Loucy (cell line): Measurements from ENCODE around the gene KRTAP10-1.
"Not testable (repeated sequence)": the region's sequence is repeated elsewhere in the genome, so short reads cannot be mapped to it uniquely, and the experiment has no call there.

Experiments used
- H2AFZ ChIP-seq: fragments of 200-600 bp; sonication (generic); 2 replicates; pipeline ENCODE4 v1.6.0; 2016; ENCODE audit warnings: antibody characterized with exemption, mild to moderate bottlenecking, low read length, moderate library complexity
- H3F3A ChIP-seq: fragments of 200-600 bp; 2 replicates; pipeline ENCODE4 v1.6.0; 2016; ENCODE audit warnings: antibody characterized with exemption, low read depth, mild to moderate bottlenecking
- H3K27me3 ChIP-seq: fragments of 200-600 bp; sonication (generic); 2 replicates; pipeline ENCODE4 v1.6.1; 2014; ENCODE audit warnings: low read length, mild to moderate bottlenecking; ENCODE audit not compliant: insufficient read depth, poor library complexity, severe bottlenecking
- H3K36me3 ChIP-seq: fragments of 200-600 bp; sonication (generic); 2 replicates; pipeline ENCODE4 v1.6.1; 2016; ENCODE audit warnings: low read length; ENCODE audit not compliant: insufficient read depth
- H3K4me1 ChIP-seq: fragments of 200-600 bp; sonication (generic); 2 replicates; pipeline ENCODE4 v1.5.1; 2014; ENCODE audit warnings: low read length, mild to moderate bottlenecking; ENCODE audit not compliant: insufficient read depth, poor library complexity, severe bottlenecking
- H3K4me2 ChIP-seq: fragments of 200-600 bp; sonication (generic); 2 replicates; pipeline ENCODE4 v1.6.0; 2014; ENCODE audit warnings: antibody characterized with exemption, low read length, low read depth, mild to moderate bottlenecking; ENCODE audit not compliant: poor library complexity, severe bottlenecking
- H3K4me3 ChIP-seq: fragments of 200-600 bp; sonication (generic); 2 replicates; pipeline ENCODE4 v1.5.1; 2014; ENCODE audit warnings: low read length, mild to moderate bottlenecking, mixed read lengths; ENCODE audit not compliant: poor library complexity, severe bottlenecking
- H3K79me2 ChIP-seq: fragments of 200-600 bp; sonication (generic); 2 replicates; pipeline ENCODE4 v1.6.1; 2014; ENCODE audit warnings: low read length; ENCODE audit not compliant: insufficient read depth
- H3K9ac ChIP-seq: fragments of 200-600 bp; sonication (generic); 2 replicates; pipeline ENCODE4 v1.6.0; 2014; ENCODE audit warnings: mild to moderate bottlenecking, low read depth, low read length, moderate library complexity; ENCODE audit not compliant: poor library complexity, severe bottlenecking
- H3K9me2 ChIP-seq: fragments of 200-600 bp; sonication (generic); replicated peaks from 2 replicates; pipeline ENCODE4 v1.6.1; 2016; ENCODE audit warnings: low read depth, low read length, mixed read lengths
- H3K9me3 ChIP-seq: fragments of 200-600 bp; sonication (generic); 2 replicates; pipeline ENCODE4 v1.6.1; 2014; ENCODE audit warnings: mild to moderate bottlenecking, antibody characterized with exemption, low read length, low read depth; ENCODE audit not compliant: insufficient read depth
- H4K20me1 ChIP-seq: fragments of 200-600 bp; sonication (generic); 2 replicates; pipeline ENCODE4 v1.6.0; 2014; ENCODE audit warnings: antibody characterized with exemption, low read length, mild to moderate bottlenecking; ENCODE audit not compliant: insufficient read depth, poor library complexity, severe bottlenecking
- EZH2phosphoT487 ChIP-seq: fragments of 200-600 bp; IDR thresholded peaks from 2 replicates; pipeline ENCODE4 v1.6.1; 2018; ENCODE audit warnings: antibody characterized with exemption, mild to moderate bottlenecking, moderate library complexity, borderline replicate concordance
- TF ChIP-seq, protein P1 (sequence below): fragments of 200-600 bp; sonication (generic); conservative IDR thresholded peaks from 2 replicates; pipeline ENCODE4 v1.5.1; 2014; ENCODE audit warnings: mild to moderate bottlenecking, antibody characterized with exemption, low read length

KRTAP10-1 gene

DNA sequence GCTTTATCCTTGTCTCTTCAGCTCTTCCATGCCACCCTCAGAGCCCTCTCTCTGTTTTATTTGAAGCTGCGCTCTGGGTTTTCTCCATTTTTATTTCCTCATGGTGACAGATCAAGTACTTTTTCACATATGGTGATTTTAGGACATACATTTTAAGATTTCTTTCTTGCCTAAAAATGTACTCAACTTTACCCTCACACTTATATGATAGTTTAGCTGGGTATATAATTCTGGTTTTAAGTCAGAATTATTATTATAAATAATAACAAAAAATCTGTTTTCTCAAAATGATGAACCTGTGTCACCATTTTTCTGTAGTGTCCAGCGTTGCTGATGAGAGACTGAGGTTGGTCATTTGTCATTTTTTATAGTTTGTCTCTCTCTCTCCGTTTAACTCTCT is 41.2 kb upstream of the KRTAP10-1 start:
- H3K4me3 ChIP-seq, result no peak overlapping the region
- H3K36me3 ChIP-seq, result no peaks in the 10 kb centered on the region
- H4K20me1 ChIP-seq, result no peaks in the 10 kb centered on the region
- H3K27me3 ChIP-seq, result no peaks in the 10 kb centered on the region
- no peaks in the 10 kb centered on the region for H3K79me2 ChIP-seq
- peaks cover 6% of the 10 kb centered on the region; the same call in 1 of the 2 replicates for H3K9me3 ChIP-seq
- H2AFZ ChIP-seq, result no peak overlapping the region
- no peak overlapping the region for H3K9ac ChIP-seq
- H3K4me1 ChIP-seq, result no peaks in the 10 kb centered on the region
- no peak overlapping the region for H3K4me2 ChIP-seq
- H3K9me2 ChIP-seq, result no peaks in the 10 kb centered on the region
- TF ChIP-seq EZH2phosphoT487, result no peak
- TF ChIP-seq, protein P1, sequence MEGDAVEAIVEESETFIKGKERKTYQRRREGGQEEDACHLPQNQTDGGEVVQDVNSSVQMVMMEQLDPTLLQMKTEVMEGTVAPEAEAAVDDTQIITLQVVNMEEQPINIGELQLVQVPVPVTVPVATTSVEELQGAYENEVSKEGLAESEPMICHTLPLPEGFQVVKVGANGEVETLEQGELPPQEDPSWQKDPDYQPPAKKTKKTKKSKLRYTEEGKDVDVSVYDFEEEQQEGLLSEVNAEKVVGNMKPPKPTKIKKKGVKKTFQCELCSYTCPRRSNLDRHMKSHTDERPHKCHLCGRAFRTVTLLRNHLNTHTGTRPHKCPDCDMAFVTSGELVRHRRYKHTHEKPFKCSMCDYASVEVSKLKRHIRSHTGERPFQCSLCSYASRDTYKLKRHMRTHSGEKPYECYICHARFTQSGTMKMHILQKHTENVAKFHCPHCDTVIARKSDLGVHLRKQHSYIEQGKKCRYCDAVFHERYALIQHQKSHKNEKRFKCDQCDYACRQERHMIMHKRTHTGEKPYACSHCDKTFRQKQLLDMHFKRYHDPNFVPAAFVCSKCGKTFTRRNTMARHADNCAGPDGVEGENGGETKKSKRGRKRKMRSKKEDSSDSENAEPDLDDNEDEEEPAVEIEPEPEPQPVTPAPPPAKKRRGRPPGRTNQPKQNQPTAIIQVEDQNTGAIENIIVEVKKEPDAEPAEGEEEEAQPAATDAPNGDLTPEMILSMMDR, result no peak
- no peaks in the 10 kb centered on the region; the same call in 1 of the 2 replicates for H3F3A ChIP-seq

DNA sequence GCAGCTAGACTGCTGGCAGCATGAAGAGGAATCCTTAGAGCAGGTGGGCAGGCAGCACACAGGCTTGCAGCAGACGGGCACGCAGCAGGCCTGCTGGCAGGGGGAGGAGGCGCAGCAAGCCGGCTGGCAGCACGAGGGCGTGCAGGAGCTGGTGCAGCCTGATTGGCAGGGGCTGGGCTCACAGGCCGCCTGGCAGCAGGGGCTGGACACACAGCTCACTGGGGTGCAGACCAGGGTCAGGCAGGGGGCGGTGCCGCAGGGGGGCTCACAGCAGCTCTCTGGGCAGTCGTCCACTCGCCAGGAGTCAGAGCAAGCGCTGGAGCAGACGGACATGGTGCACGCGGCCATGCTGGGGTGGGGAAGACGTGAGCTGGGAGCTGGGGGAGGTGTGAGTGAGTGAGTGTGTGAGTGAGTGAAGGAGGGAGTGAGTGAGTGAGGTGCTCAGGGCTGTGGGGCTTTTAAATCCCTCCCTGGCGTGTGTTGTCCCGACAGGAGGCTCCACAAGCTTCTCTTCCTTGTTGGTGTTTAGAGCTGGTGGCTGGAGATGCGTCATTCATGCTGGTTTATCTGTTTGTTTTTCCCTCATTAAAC is 40.3 kb upstream of the KRTAP10-1 start, which contains the start of gene KRTAP10-5:
Gene KRTAP10-5 (minus strand): TSS at position 374 of the 591 bp plus-strand sequence. CDS start 26 bp downstream, at position 348.
- not testable (repeated sequence) for H3K4me1 ChIP-seq, H3K36me3 ChIP-seq, H4K20me1 ChIP-seq, H3K4me2 ChIP-seq, H3K9me3 ChIP-seq, H3K4me3 ChIP-seq, H3K9ac ChIP-seq, H2AFZ ChIP-seq, H3F3A ChIP-seq, H3K27me3 ChIP-seq, H3K79me2 ChIP-seq, H3K9me2 ChIP-seq

DNA sequence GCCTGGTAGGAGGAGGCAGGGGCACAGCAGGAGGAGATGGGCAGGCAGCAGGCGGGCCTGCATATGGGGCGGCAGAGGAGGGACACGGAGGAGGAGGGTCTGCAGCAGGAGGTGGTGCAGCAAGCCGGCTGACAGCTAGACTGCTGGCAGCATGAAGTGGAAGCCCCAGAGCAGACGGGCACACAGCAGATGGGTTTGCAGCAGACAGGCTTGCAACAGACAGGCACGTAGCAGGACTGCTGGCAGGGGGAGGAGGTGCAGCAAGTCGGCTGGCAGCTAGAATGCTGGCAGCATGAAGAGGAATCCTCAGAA is 39.8 kb upstream of the KRTAP10-1 start:
- H2AFZ ChIP-seq, result no peak overlapping the region
- H3K27me3 ChIP-seq, result no peaks in the 10 kb centered on the region
- H4K20me1 ChIP-seq, result no peaks in the 10 kb centered on the region
- no peaks in the 10 kb centered on the region for H3K79me2 ChIP-seq
- no peaks in the 10 kb centered on the region for H3K9me2 ChIP-seq
- no peaks in the 10 kb centered on the region for H3K4me1 ChIP-seq
- no peak overlapping the region for H3K4me3 ChIP-seq
- no peak overlapping the region for H3K4me2 ChIP-seq
- no peaks in the 10 kb centered on the region for H3K36me3 ChIP-seq
- peaks cover 6% of the 10 kb centered on the region; the same call in 1 of the 2 replicates for H3K9me3 ChIP-seq
- no peaks in the 10 kb centered on the region; the same call in 1 of the 2 replicates for H3F3A ChIP-seq
- H3K9ac ChIP-seq, result no peak overlapping the region
- TF ChIP-seq, protein P1, result no peak
- TF ChIP-seq EZH2phosphoT487, result no peak
